Fibroblast of mammary gland (primary cell): Measurements from ENCODE around the gene ECHDC3.

Experiments used
- DNase-seq: peaks from one replicate; pipeline ENCODE4 v3.0.0-alpha.2; 2010; ENCODE audit warnings: low read depth
- H3K4me3 ChIP-seq: 2 replicates; pipeline ENCODE4 v1.5.1; 2011; ENCODE audit warnings: low read depth, mild to moderate bottlenecking, low read length, moderate library complexity; ENCODE audit not compliant: control insufficient read depth
- TF ChIP-seq, protein P1 (sequence below): conservative IDR thresholded peaks from 2 replicates; pipeline ENCODE4 v1.5.1; 2011; ENCODE audit warnings: low read depth, low read length, inconsistent platforms; ENCODE audit not compliant: control insufficient read depth, insufficient read depth

The ECHDC3 gene

DNA sequence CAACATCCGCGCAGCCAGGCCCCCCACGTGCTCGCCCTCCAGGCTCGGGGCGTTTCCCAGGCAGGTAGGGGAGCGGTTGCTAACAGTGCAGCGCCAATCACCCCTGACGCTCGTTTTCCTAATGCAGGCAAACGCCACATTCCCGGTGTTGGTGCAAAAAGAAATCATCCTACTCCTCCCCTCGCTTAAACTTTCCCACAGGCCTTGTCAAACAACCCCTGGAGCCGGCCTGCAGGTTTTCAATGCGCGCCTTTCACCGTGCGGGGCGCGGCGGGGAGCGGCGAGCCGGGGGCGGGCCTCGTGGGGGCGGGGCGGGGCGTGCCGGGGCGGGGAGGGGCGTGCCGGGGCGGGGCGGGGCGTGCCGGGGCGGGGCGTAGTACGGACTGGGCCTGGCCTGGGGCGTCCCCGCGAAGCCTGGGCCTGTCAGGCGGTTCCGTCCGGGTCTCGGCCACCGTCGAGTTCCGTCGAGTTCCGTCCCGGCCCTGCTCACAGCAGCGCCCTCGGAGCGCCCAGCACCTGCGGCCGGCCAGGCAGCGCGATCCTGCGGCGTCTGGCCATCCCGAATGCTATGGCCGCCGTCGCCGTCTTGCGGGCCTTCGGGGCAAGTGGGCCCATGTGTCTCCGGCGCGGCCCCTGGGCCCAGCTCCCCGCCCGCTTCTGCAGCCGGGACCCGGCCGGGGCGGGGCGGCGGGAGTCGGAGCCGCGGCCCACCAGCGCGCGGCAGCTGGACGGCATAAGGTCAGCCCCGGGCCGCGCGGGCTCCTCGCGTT lies at the start of gene ECHDC3:
ECHDC3 (plus strand) TSS at position 374 of the 770 bp plus-strand sequence; CDS start at position 569, 195 bp downstream.
- TF ChIP-seq, protein P1, sequence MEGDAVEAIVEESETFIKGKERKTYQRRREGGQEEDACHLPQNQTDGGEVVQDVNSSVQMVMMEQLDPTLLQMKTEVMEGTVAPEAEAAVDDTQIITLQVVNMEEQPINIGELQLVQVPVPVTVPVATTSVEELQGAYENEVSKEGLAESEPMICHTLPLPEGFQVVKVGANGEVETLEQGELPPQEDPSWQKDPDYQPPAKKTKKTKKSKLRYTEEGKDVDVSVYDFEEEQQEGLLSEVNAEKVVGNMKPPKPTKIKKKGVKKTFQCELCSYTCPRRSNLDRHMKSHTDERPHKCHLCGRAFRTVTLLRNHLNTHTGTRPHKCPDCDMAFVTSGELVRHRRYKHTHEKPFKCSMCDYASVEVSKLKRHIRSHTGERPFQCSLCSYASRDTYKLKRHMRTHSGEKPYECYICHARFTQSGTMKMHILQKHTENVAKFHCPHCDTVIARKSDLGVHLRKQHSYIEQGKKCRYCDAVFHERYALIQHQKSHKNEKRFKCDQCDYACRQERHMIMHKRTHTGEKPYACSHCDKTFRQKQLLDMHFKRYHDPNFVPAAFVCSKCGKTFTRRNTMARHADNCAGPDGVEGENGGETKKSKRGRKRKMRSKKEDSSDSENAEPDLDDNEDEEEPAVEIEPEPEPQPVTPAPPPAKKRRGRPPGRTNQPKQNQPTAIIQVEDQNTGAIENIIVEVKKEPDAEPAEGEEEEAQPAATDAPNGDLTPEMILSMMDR = no peak
- peak; percentile 36 for DNase-seq
- H3K4me3 ChIP-seq = peak within 1 kb of the TSS; percentile 46

GRCh38 chr10:11693376-11693775 lies 48.8 kb upstream of the ECHDC3 start:
- no peak for DNase-seq
- TF ChIP-seq, protein P1 = no peak
- H3K4me3 ChIP-seq = no peak overlapping the region

- no peak overlapping the region for H3K4me3 ChIP-seq
- DNase-seq = no peak
- TF ChIP-seq, protein P1 = no peak
Observed at GRCh38 chr10:11695779-11696178, 46.4 kb upstream of the ECHDC3 start.

DNA sequence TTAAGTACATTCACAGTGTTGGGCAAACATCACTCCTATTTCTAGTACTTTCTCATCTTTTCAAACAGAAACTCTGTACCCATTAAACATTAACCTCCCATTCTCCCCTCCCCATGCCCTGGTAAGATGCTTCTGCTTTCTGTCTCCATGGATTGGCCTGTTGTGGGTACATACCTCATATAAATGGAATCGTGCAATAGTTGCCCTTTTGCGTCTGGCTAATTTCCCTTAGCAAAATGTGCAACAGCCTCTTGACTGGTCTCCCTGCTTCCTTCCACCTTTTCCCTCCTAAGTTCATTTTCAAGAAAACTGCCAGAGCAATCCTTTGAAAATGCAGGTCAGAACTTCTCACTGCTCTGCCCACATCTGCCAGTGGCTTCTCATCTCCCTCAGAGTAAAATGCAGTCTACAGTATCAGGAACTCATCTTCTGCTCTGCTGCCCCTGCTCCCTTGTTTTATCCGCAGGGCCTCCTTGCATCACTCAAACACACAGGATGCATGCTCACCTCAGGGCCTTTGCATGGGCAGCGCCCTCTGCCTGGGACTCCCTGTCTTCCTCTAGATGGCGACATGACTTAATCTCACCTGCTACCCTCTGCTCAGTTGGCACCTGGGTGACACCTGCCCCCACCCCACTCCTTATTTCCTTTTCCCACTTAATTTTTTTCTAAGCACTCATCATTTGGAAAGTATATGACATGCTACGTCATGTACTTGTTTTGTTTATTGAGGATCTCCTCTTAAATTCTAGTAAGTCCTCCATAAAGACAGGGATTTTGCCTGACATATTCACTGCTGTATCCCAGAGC lies 44.3 kb upstream of the ECHDC3 start:
- DNase-seq = no peak
- TF ChIP-seq, protein P1 = no peak
- no peak overlapping the region for H3K4me3 ChIP-seq

DNA sequence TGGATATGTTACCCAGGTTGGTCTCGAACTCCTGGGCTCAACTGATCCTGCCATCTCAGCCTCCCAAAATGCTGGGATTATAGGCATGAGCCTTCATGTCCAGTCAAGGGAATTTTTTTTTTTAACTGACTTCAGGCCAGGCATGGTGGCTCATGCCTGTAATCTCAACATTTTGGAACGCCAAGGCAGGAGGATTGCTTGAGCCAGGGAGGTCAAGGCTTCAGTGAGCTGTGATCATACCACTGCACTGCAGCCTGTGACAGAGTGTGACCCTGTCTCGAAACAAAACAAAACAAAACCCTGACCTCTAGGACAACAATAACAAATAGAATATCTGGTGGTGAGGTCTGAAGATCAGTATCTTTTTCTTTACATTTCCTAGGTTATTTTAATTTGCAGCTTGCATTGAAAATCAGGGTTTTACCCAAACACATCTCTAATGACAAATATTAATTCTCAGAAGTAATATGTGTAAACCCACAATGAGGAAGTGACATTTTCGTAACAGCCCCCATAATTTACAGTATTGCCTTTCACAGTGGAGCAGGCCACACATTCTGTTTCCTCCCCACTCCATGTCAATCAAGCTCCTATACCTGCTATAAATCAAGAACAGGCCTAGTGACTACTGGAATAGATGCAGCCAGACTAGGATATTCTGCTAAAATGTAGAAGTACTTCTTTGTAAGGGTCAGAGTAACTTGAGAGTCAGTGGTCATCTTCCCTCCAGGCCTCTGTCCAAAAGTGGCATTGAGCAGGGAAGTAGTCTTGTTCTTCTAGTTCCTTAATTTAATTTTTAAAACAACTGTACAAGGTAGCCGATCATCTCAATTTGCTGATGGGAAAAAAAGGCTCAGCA lies 43.3 kb upstream of the ECHDC3 start:
- no peak for DNase-seq
- TF ChIP-seq, protein P1 = no peak
- no peak overlapping the region for H3K4me3 ChIP-seq

DNA sequence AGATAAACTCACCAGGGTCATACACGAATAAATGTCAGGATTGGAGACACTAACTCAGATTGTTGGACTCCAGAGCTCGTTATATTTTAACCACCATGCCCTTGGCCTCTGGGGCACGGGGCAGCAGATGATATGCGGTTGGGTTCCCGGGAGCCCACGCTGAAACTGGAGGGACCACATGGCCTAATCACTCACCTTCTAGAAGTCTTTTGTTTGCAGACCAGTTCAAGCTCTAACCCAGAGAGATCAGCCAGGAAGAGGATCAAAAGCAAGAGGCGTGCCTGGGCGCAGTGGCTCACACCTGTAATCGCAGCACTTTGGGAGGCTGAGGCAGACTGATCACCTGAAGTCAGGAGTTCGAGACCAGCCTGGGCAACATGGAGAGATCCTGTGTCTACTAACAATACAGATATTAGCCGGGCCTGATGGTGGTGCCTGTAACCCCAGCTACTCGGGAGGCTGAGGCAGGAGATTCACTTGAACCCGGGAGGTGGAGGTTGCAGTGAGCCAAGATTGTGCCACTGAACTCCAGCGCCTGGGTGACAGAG lies 42.6 kb upstream of the ECHDC3 start:
- no peak overlapping the region for H3K4me3 ChIP-seq
- TF ChIP-seq, protein P1 = no peak
- no peak for DNase-seq
